Right lobe of liver (tissue), 6 donors: ENCODE data around the gene HNRNPH3. TPM values are rescaled to one million over a fixed set of nuclear protein-coding genes. Genes with fewer than 3 reads are reported as not detected.
A peak's percentile ranks its signal among the peaks of the same experiment; 100 is the strongest.
"Not testable (repeated sequence)": the region's sequence is repeated elsewhere in the genome, so short reads cannot be mapped to it uniquely, and the experiment has no call there.

Experiments used
- ATAC-seq, 4 donors: fragments of 200-7000 bp; cut with Tn5 transposase; one replicate each; pipeline ENCODE4 v1.9.1; 2020; ENCODE audit warnings: mild to moderate bottlenecking in 4 of 4, moderate library complexity in 4 of 4
- DNase-seq, 3 donors: peaks; one replicate each; pipeline ENCODE4 v3.0.0-alpha.2; 2020
- H3K27ac ChIP-seq, 3 donors: fragments of 200-600 bp; one replicate each; pipeline ENCODE4 v1.8.0; 2022
- H3K27me3 ChIP-seq, 2 donors: fragments of 200-600 bp; one replicate each; pipeline ENCODE4 v1.8.0; 2022
- H3K36me3 ChIP-seq, 4 donors: fragments of 200-600 bp; sonication (generic) in 1 of 4; one replicate each; pipeline versions ENCODE4 v1.5.1 to v1.8.0; 2017 to 2022; ENCODE audit warnings: control low read depth in 1 of 4
- H3K4me1 ChIP-seq, 4 donors: fragments of 200-600 bp; sonication (generic) in 1 of 4; one replicate each; pipeline versions ENCODE4 v1.5.1 to v1.8.0; 2017 to 2022; ENCODE audit warnings: control low read depth in 1 of 4
- H3K4me3 ChIP-seq, 3 donors: fragments of 200-600 bp; one replicate each; pipeline ENCODE4 v1.8.0; 2022
- H3K9me3 ChIP-seq, 4 donors: fragments of 200-600 bp; sonication (generic) in 1 of 4; one replicate each; pipeline versions ENCODE4 v1.5.1 to v1.8.0; 2017 to 2022; ENCODE audit warnings: control low read depth in 1 of 4
- CTCF ChIP-seq, 4 donors: fragments of 200-600 bp in 3 of 4; fragments of 450-650 bp in 1 of 4; IDR thresholded peaks; one replicate each; pipeline versions ENCODE4 v1.5.1 to v1.8.0; 2016 to 2022; ENCODE audit warnings: antibody characterized with exemption in 4 of 4, mild to moderate bottlenecking in 2 of 4
- POLR2A ChIP-seq: fragments of 450-650 bp; IDR thresholded peaks from one replicate; pipeline ENCODE4 v1.6.1; 2017; ENCODE audit warnings: antibody characterized with exemption, mild to moderate bottlenecking
- WGBS: methylation state at CpG from one replicate; pipeline ENCODE4 v1.1.6; 2018; ENCODE audit warnings: low coverage, low lambda C conversion rate; ENCODE audit not compliant: insufficient coverage; ENCODE audit errors: missing lambda C conversion rate; 5-methylcytosine and 5-hydroxymethylcytosine counted together
- intact Hi-C, 2 donors: fragments of 100-400 bp; cut with DNase I; formaldehyde crosslinking; loops; one replicate each; pipeline versions ENCODE4 v1.11.2 to v1.14.1; 2022
- total RNA-seq, 6 experiments: library from RNA; depleted of rRNA in 2 of 6; stranded (reverse); fragments of >200 nt in 2 of 6; fragmentation: NEBNext Ultra II Directional in 3 of 6; extraction: Animal tissue kit (Norgen Biotek cat#: 25700) in 3 of 6; gene quantifications; one replicate each; pipeline versions ENCODE4 v1.1.0 to v1.2.4, GENCODE V29; 2016 to 2023
- donor health status: DM: no; HTN: yes; CAD: no.
- donor health status: DM: no; HTN: no; CAD: no.
- donor health status: DM: no; HTN: no; CAD: no.
- donor health status: DM: no; HTN: yes; CAD: no.
- donor health status: DM: no; HTN: yes; CAD: no.

Gene HNRNPH3
- total RNA-seq, 6 experiments from 2014 or later: 13.2 to 40.7 (median 25.3) TPM

- WGBS: 78% methylated on average over 1 of the region's 1 CpG
- no peak for DNase-seq
These were observed 16.3 kb upstream of the HNRNPH3 start for GRCh38 chr10:68315582-68315981.

GRCh38 chr10:68318331-68319059 is 13.4 kb upstream of the HNRNPH3 start:
- Histone ChIP-seq H3K27me3 (no peaks in the 10 kb centered on the region), H3K9me3 (no peaks in the 10 kb centered on the region), H3K27ac (no peak overlapping the region), H3K4me3 (no peak overlapping the region), H3K4me1 (peaks cover 0 to 11% (median 0%) of the 10 kb centered on the region in 4 donors), H3K36me3 (no peaks in the 10 kb centered on the region)
- TF ChIP-seq CTCF (IDR thresholded peaks at IDR 0.05) (no peak), POLR2A (no peak)
- no peak for DNase-seq
- WGBS: 29% methylated on average over 1 of the region's 1 CpG
- intact Hi-C loops: no loop called here
- peak; percentile 63 to 89 (median 77) for ATAC-seq

More at GRCh38 chr10:68315582-68315981, 16.3 kb upstream of the HNRNPH3 start:
- intact Hi-C loops: no loop called here
- H3K4me1 ChIP-seq: peaks cover 0 to 11% (median 0%) of the 10 kb centered on the region in 4 donors
- no peak for ATAC-seq
- H3K27me3 ChIP-seq: no peaks in the 10 kb centered on the region
- no peak overlapping the region for H3K4me3 ChIP-seq
- H3K27ac ChIP-seq: no peak overlapping the region
- no peaks in the 10 kb centered on the region for H3K36me3 ChIP-seq
- no peak for TF ChIP-seq POLR2A
- no peak for TF ChIP-seq CTCF (IDR thresholded peaks at IDR 0.05)
- no peaks in the 10 kb centered on the region for H3K9me3 ChIP-seq

- intact Hi-C loops: not testable (repeated sequence)
These were observed 7.5 kb upstream of the HNRNPH3 start for GRCh38 chr10:68324396-68324795.

GRCh38 chr10:68327889-68328786 is 3.7 kb upstream of the HNRNPH3 start:
- no peaks in the 10 kb centered on the region for H3K27me3 ChIP-seq
- H3K4me1 ChIP-seq: peaks cover 0 to 5% (median 0%) of the 10 kb centered on the region in 4 donors
- intact Hi-C loops: no loop called here
- peak; percentile 5 to 39 (median 11) for ATAC-seq
- TF ChIP-seq POLR2A (no peak), CTCF (IDR thresholded peaks at IDR 0.05) (no peak)
- peak overlapping the region; percentile 56 to 79 (median 63) for H3K27ac ChIP-seq
- 0% methylated on average over 4 of the region's 4 CpGs for WGBS
- H3K36me3 ChIP-seq: no peaks in the 10 kb centered on the region
- H3K9me3 ChIP-seq: no peaks in the 10 kb centered on the region
- no peak for DNase-seq
- peak overlapping the region; percentile 9 to 33 (median 22) for H3K4me3 ChIP-seq

More at GRCh38 chr10:68324396-68324795, 7.5 kb upstream of the HNRNPH3 start:
- not testable (repeated sequence) for H3K9me3 ChIP-seq, H3K27ac ChIP-seq, H3K4me1 ChIP-seq, H3K36me3 ChIP-seq, H3K27me3 ChIP-seq, DNase-seq, ATAC-seq, H3K4me3 ChIP-seq
- 94% methylated on average over 3 of the region's 4 CpGs for WGBS

DNA sequence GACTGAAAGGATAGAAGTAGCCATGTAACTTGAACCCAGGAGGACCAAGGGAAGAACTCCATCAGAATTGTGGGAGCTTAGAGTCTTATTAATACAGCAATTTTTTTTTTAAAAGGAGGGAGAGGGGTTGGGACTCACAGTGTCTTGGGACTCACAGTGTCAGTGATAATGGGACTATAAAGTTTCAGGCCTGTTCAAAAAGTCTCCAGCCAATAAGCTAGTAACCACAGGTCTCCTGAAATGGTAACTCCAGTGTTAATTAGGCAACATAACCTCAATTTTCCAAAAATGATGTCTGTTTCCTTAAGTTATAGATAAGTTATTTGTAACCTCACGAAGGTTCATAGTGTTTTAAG is 2.4 kb upstream of the HNRNPH3 start:
- H3K4me1 ChIP-seq: peaks cover 0 to 15% (median 0%) of the 10 kb centered on the region in 4 donors
- no peak overlapping the region for H3K4me3 ChIP-seq
- DNase-seq (no peak), ATAC-seq (no peak)
- 91% methylated on average over 1 of the region's 1 CpG for WGBS
- H3K9me3 ChIP-seq: no peaks in the 10 kb centered on the region
- TF ChIP-seq CTCF (IDR thresholded peaks at IDR 0.05): no peak
- no peak for TF ChIP-seq POLR2A
- intact Hi-C loops: no loop called here
- no peaks in the 10 kb centered on the region for H3K36me3 ChIP-seq
- H3K27me3 ChIP-seq: no peaks in the 10 kb centered on the region
- peak overlapping the region in 1 of 3 donors; percentile 79 for H3K27ac ChIP-seq
